Measurements from ENCODE around the gene MAMSTR.
A peak's percentile ranks its signal among the peaks of the same experiment; 100 is the strongest.

The MAMSTR gene

DNA sequence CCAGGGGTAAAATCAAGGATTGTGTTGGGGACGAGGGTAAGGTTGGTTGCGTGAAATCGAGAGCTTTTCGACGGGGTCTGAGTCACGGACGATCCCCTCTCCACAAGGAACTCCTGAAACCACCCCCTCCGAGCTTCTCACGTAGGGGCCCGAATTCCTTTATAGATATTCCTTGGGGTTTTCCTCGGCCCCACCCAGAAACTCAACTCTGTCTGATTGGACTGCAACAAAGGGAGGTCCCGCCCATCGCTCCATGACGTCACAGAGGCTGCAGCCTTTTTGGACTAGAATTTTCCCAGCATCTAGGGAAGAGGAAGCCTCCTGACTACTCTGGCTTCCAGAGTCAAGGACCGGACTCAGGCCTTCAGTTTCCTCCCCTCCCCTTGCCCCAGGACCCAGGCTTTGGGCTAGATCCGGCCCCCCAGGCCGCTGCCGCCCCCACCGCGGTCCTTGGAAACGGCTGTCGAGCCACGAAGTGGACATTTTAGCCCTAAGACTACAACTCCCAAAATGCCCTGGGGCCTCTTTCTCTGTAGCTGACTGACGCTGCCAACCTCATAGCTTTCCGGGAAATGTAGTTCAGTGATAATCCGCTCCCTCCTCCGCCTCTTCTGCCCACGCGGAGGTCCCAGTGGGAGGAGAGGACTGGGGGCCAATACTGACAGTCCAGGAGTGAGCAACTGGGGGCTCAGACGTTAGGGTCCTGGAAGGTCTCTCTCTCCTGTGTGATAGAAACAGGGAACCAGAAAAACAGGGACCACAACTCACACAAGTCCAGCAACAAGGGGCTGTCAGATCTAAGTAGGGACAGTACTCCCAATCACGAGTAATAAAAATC lies 27.4 kb upstream of the MAMSTR start, which contains the start of gene IZUMO1:
IZUMO1 (minus strand) TSS at position 172 of the 838 bp plus-strand sequence. CDS start 1,050 bp downstream, outside the sequence.
- DNase-seq (ENCODE audit: low read depth in 2 of 2), result peak; percentile 21 to 32

DNA sequence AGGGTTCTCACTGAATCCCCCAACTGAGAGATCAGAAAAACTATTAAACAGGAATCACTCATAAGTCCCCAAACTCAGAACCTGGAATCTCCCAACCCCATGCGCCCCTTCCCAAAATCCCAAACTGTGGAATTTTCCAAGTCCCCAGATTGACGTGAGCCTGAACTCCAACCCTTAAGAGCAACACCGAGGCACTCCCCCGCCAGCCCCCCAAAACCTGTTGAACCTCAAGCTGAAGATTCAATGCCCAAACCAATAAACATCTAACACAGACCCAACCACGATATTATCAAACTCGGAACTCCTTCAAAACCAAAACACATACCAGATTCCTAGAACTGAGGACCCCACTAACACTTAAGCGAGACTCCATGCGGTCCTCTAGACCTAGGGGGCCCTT lies 26.6 kb upstream of the MAMSTR start:
- no peak for DNase-seq (ENCODE audit: low read depth in 2 of 2)

DNA sequence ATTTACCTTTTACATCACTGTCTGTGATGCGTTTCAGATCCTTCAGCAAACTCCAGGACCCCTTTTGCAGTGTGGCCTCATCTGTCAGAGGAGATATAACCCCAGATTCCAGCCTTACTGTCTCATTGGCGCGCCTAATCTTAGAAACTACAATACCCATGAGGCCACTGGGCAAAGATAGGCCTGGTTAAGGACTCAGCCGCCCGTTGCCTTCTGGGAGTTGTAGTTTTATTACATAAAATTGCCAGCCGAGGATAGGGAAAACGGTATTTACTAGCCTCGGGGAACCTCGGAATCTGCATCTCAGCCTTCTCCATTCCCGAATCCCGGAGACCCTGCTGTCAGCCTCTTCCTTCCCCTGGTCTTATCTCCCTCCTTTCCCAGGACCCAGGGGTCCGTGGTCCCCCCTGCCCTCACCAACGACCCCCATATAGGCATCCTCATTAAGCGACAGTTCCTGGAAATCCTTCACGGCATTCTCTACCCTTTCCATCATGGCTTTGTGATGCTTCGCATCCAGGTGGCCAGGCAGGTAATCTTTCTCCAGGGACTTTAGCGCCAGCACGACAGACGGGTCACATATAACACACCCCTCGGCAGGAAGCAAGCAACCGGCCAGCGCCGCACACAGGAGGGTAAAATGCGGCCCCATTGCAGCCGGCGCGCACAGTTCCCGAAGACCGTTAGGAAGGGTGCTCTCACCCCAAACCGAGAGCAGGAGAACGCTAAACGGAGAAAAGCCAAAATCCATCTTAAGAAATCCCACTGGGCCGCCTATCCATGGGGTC lies 25.9 kb upstream of the MAMSTR start:
- DNase-seq (ENCODE audit: low read depth in 2 of 2), result peak; percentile 31 to 38

DNA sequence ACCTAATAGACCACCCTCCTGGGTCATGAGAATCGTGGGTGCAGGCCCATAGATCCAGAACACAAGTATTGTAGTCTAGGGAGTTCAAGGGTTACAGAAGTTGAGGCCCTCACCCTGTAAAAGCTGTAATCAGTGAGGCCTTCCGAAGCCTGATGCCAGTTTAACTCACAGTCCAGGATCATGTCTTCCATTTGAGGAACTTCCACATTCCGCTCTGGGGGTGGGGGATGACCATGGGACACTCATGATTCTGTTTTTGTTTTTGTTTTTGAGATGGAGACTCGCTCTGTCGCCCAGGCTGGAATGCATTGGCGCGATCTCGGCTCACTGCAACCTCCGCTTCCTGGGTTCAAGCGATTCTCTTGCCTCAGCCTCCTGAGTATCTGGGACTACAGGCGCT lies 22.6 kb upstream of the MAMSTR start:
- DNase-seq (ENCODE audit: low read depth in 2 of 2), result no peak

DNA sequence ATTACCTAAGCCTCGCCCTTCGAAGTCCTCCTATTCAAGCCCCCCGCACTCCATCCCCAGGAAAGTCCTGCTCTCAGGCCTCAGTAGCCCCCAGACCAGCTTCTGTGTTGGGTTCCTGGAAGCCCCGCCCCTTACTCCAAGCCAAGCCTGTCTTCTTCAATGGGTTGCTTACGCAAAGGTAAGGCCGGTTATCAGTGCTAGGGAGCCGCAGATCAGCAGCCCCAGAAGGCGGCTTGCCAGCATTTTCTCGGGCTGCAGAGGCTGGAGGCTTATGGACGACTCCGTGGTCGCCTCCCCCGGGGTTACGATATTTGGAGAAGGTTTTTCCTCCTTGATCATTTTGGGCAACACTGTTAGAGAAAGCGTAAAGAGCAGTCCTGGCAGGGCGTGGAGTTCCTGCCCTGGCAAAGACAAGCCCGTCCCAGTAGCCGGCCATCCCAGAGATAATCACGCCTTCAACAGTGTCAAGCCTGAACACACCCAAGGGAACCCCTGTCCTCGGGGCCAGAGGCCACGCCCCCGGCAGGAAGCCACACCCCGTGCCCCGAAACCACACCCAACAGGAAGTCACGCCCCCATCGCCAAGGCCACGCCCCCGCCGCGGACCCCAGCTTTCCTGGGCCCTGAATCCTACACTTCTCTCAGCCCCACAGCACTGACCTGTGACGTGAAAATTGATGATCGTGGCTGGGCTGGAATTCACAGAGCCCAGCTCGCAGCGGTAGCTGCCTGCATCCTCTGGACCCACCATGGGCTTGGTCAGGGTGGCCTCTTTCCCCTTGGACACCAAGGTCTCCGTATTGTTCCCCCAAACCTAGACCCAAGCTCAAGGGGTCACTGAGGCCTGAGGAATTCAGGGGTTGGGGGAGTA lies 21.8 kb upstream of the MAMSTR start:
- peak in 1 of 2 donors; percentile 30 for DNase-seq (ENCODE audit: low read depth in 2 of 2)

DNA sequence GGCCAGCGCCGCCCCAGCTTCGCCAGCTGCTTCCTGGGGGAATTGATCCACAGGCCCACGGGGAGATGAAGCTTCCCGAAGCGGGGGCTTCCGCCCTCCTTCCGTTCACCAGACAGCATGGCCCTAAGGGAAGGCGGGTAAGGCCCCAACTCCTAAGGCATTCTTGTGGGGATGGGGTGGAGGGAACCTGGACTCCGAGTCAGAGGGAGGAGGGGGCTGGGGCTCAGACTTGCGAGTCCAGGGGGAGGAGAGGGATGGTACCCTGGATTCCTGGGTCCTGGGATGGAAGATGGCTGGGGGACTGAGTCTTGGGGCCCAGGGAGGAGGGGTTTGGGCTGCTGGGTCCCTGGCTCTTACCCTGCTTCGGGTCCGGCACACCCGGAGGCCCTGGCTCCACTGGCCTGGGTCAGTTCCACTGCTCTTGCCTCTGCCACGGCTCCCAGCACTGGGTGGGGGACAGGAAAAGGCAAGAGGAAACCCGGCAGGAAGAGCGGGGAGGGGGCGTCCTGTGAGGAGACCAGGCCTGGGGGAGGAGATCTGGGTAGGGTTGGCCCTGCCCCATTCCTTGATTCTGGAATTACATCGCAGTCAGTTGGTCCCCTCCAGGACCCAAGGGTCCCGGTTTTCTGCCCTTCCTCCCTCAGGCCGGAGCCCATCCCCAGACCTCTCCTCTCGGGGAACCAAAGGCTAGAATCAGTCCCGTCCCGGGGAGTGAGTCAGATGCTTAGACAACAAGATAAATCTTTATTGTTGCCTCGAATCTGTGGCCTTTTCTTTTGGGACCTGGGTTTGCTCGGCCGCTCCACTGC lies 20.8 kb upstream of the MAMSTR start, which contains the start of gene RASIP1:
RASIP1 (minus strand) TSS at position 447 of the 809 bp plus-strand sequence; CDS start at position 119, 328 bp downstream.
- DNase-seq (ENCODE audit: low read depth in 2 of 2), result no peak

DNA sequence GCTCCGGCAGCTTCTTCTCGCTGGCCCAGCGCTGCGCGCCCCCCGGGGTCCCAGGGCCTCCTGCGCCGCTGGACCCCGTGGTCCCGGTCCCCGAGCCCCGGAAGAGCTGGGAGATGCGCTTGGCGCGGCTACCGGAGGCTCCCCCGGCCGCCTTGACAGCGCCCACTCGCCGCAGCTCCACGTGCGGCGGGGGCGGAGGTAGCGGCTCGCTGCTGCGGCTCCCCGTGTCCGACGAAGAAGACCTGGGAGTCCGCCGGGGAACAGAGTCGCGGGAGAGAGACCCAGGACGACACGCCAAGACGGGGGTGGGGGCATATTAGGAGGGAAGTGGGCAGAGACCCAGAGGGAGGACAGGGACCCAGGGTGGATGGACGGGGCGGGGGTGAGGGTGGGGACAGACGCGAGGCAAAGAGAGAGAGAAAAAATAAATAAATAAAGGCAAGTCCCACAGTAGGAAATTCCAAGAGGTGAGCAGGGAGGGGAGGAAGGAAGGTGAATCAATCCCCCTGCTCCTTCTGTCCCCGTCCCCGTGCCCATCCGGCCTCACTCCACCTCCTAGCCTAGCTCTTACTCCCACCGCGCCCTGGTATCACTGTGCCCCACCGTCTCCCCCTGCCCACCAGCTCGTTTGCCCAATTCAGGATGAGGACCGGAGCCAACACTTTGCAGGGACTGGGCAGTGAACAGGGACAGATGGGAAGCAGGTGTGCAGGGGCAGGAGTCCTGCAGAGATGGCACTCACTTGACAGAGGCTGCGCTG lies 20.1 kb upstream of the MAMSTR start:
- DNase-seq (ENCODE audit: low read depth in 2 of 2), result no peak

DNA sequence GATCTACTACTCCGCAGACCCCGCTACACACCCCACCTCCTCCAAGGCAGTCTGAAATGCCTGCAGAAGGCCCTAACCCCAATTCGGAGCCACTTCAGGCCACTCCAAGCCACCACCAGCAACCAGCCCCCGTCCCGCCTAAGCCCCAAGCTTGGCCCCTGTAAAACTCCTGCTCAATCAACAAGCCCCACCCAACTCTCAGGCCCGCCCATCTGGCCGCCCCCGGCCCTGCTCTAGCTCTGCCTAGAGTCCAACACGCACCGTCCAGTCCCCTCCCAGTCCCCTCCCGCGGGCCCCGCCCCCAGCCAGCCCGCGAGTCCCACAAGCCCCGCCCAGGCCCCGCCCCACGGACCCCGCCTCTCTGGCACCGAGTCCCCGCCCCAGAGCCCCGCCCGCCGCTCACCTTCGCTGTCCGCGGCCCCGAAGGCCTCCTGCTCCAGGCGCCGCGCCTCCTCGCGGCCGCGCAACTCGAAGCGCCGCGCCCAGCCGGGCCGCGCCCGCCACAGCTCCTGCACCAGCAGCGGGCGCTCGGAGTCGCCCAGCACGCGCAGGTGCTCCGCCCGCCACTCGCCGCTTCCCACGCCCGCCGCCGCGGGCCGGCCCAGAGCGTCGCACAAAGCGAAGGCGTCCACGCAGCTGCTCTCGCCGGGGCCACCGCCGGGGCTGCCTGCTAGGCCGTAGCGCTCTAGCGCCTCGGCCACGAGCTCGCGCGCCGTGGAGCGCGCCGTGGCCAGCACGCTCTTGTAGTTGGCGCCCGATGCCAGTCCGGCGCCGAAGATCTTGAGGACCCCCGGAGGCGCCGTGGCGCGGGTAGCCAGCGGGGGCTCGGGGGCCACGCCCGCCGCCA lies 19.3 kb upstream of the MAMSTR start:
- peak; percentile 90 to 96 for DNase-seq (ENCODE audit: low read depth in 2 of 2)

DNA sequence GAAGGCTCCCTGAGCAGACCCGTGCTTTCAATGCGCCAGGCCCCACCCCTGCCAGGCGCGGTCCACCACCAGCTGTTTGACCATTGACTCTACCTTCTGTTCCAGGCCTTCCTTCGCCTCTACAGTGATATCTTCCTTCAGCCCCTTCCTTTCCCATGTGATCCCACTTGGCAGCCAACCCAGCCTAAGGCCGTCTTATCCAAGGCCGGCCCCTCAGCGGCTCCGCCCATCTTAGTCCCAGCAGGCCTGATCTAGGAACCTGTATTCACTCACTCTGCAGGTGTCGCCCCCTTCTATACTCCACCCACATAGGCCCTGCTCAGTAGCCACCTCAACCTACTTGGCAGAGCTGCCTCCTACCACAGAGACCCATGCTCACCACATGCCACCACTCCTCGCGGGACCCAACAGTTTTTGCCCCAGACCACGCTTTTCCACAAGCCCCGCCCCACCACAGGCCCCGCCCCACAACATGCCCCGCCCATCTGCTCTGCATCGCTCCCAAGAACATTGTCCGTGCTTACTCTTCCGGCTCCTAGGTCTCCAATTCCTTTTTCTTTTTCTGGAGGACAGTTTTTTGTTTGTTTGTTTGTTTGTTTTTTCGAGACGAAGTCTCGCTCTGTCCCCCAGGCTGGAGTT lies 18.0 kb upstream of the MAMSTR start:
- DNase-seq (ENCODE audit: low read depth in 2 of 2), result no peak

DNA sequence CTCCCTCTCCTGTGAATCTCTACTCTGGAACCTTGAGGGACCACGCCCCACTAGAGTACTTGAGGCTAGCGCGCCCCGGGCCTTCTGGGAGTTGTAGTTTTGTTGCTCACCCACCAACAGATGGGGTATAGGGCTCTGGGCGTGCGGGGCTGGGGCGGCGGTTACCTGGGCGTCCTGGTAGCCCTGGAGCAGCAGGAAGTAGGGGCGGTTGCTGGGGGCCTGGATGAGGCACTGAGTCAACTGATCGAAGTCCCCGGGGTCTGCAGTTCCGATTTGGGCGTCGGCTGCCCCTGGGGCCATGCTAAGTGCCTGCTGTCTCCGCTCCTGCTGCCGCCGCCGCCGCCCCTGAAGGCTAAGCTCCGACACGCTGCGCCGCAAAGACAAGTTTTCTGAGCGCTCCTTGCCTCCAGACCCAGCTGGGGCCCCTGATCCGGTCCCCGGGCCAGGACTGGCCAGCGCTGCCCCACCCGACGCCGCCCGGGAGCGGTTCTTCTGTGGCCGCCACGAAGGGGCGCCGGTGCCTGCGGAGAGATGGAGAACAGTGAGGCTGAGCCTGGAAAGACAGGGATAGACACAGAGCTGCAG lies 15.6 kb upstream of the MAMSTR start:
- DNase-seq (ENCODE audit: low read depth in 2 of 2), result no peak

DNA sequence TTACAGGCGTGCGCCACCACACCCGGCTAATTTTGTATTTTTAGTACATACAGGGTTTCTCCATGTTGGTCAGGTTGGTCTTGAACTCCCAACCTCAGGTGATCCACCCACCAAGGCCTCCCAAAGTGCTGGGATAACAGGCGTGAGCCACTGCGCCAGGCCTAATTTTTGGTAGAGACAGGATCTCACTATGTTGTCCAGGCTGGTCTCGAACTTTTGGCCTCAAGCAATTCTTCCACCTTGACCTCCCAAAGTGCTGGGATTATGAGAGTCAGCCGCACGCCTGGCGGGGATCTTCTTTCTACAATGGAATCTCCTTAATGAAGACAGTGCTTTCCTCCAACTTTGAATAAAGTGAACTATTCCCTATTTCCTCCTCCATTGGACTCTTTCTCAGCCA lies 15.1 kb upstream of the MAMSTR start:
- no peak for DNase-seq (ENCODE audit: low read depth in 2 of 2)

DNA sequence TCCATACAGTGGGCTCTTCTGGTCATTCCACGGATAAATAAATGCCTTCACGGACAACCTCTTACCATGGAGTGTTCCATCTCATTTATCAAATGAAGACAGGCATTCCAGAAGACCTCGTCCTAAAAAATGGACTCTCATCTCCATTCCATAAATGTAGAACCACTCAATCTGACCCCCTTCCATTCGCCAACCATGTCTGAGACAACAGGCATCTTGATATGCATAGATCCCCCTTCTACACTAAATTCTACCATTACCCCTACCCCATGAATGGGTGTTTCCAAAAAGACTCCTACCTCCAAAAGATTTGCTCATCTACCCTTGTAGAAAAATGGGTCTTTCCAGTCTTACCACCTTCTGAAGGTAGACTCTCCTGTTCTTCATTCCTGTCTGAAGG lies 11.9 kb upstream of the MAMSTR start:
- DNase-seq (ENCODE audit: low read depth in 2 of 2), result no peak

DNA sequence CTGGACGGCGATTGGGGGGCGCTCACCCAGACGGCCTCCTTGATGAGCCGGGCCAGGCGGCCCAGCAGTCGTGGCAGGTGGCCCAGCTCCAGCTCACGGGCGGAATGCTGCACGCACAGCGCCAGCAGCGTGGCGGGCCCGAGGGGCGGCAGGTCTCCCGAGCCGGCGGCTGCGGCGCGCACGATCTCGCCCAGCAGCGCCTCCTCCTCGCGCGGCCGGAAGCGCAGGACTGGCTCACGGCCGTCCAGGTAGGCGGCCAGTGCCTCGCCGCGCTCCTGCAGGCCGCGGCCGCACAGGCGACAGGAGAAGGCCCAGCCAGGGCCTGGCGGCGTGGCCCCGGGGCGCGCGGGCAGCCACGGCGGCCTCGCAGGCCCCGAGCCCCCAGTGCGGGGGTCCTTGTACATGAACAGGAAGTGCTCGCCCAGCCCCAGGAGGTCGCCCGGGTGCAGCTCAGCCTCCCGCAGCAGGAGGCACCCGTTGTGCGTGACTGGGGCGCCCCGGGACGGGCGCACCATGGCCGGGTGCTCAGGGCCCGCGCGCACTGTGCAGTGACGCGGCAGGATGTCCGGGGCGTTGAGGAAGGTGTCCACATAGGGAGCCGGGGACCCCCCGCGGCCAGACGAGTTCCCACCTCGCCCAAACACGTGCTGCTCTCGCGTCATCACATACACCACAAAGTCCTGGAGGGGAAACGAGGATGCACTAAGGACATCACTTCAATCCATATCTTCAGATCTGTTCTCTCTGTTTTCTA lies 9.6 kb upstream of the MAMSTR start:
- no peak for DNase-seq (ENCODE audit: low read depth in 2 of 2)

DNA sequence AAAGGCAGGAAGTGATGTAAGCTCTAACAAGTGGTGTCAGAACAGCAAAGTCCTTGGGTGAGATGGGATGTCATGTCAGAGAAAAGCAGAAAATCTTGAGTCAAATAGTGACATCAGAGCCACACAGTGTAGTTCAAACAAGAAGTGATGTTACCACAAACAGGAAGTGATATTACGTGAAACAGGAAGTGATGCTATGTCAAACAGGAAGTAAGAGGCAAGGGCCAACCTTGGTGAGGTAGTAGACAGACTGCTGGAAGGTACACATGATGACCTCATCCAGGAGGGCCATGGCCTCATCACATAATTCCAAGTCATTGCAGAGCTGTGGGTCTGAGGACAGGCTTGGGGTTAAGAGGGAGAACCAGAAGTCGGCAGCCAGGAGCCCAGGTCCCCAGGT lies 7.0 kb upstream of the MAMSTR start:
- no peak for DNase-seq (ENCODE audit: low read depth in 2 of 2)

DNA sequence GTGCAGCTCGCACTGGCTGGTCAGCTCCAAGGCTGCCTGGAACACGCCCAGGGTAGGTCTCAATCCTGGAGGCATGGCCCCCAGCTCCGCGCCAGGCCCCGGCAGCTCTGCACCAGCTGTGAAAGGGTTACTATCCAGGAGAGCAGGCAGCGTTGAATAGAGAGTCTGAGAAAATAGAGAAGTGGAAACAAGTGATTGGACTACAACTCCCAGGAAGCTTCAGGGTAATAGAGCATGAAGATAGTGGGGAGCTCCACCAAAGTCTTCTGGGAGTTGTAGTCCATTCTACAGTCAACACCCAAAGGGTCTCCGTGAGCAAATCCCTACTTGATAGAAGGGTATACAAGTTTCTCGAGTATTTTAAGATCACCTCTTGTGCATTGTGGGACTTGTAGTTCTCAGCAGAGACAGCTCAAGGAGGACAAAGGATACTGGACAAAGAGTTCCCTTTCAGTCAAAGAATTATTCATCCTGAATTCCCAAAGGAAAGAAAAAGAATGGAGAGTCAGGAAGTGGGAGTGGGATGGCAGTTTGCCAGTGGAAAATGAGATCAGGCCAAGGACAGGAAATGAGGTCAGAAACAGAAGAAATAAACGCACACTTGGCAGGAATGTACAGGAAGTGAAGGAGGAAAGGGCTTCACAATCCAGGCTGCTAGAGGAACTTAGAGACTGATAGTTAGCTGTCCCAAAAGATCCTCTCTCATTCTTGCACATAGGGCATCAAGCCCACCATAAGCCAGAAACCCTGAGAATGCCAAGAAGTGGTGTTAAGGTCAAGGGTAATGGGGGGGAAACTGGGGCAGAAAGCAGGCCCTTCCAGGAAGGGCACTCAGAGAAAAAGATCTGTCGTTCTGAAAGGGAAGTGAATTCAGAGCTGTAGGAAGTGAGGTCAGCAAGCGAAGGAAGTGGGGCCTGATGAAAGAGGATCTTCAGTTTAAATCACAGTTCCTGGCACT lies 5.5 kb upstream of the MAMSTR start:
- no peak for DNase-seq (ENCODE audit: low read depth in 2 of 2)

DNA sequence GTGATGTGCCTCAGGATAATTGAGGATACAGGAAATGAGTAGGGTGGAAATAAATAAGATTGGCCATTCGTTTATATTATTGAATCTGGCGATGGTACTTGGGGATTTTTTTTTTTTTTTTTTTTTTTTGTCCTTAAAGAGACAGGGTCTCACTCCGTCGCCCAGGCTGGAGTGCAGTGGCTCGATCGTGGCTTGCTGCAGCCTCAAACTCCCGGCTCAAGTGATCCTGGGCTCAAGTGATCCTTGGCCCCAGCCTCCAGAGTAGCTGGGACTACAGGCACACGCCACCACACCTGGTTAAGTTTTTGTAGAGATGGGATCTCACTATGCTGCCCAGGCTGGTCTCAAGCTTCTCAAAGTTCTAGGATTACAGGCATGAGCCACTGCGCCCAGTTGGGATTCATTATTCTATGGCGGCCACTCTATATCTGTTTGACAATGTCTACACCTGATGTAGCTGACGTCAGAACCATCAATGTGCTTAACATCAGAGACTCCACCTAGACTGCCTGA lies 2.7 kb upstream of the MAMSTR start:
- no peak for DNase-seq (ENCODE audit: low read depth in 2 of 2)

Data from activated CD4-positive, alpha-beta T cell treated with anti-CD3 and anti-CD28 coated beads for 24 hours (primary cell).